Right cardiac atrium (tissue), 5 donors: Measurements from ENCODE around the gene USH1C. TPM values are rescaled to one million over a fixed set of nuclear protein-coding genes. Genes with fewer than 3 reads are reported as not detected.

ENCODE experiments used
- ATAC-seq, 2 donors: fragments of 200-7000 bp; cut with Tn5 transposase; one replicate each; pipeline versions ENCODE4 v1.8.0 to v1.9.1; 2020; ENCODE audit warnings: moderate library complexity in 2 of 2, mild to moderate bottlenecking in 1 of 2
- DNase-seq, 3 donors: peaks; one replicate each; pipeline ENCODE4 v3.0.0-alpha.2; 2020
- H3K27ac ChIP-seq: one replicate; pipeline ENCODE4 v1.5.1; 2013; ENCODE audit warnings: mild to moderate bottlenecking, low read length, control low read depth, moderate library complexity
- H3K27me3 ChIP-seq: one replicate; pipeline ENCODE4 v1.6.1; 2013; ENCODE audit not compliant: control insufficient read depth, insufficient read depth
- H3K4me1 ChIP-seq: one replicate; pipeline ENCODE4 v1.6.1; 2013; ENCODE audit warnings: low read length; ENCODE audit not compliant: control insufficient read depth, insufficient read depth
- H3K4me3 ChIP-seq: one replicate; pipeline ENCODE4 v1.5.1; 2013; ENCODE audit warnings: low read length, control low read depth
- H3K9me3 ChIP-seq: one replicate; pipeline ENCODE4 v1.6.1; 2013; ENCODE audit warnings: low read length; ENCODE audit not compliant: control insufficient read depth
- WGBS: extraction: QIAGEN DNeasy Blood & Tissue Kit; methylation state at CpG from one replicate; pipeline ENCODE4 v1.1.7; 2013; 5-methylcytosine and 5-hydroxymethylcytosine counted together
- intact Hi-C, 4 donors: fragments of 100-400 bp; cut with DNase I; formaldehyde crosslinking; loops; one replicate each; pipeline versions ENCODE4 v1.11.0 to v1.14.0; 2022 to 2023
- polyA plus RNA-seq: library from polyadenylated mRNA; stranded (reverse); fragments of 200-250 nt; gene quantifications from one replicate; pipeline ENCODE4 v1.2.3, GENCODE V29; 2013
- total RNA-seq, 4 donors: library from RNA; stranded (reverse); fragmentation: NEBNext Ultra II Directional; extraction: Animal tissue kit (Norgen Biotek cat#: 25700); gene quantifications; one replicate each; pipeline ENCODE4 v1.2.1, GENCODE V29; 2021
- donor health status: healthy with polysubstance abuse.
- donor health status: DM: no; HTN: yes; CAD: no.
- donor health status: DM: no; HTN: no; CAD: no.
- donor health status: DM: no; HTN: yes; CAD: no; lungs with severe emphysema.
- donor health status: DM: yes; HTN: yes; CAD: no.

The USH1C gene
- total and polyA plus RNA-seq, 5 donors, result 0.16 to 0.61 (median 0.33) TPM; not detected in 1

- H3K4me3 ChIP-seq, result no peak overlapping the region
- H3K9me3 ChIP-seq, result no peaks in the 10 kb centered on the region
- no peak for DNase-seq
- no peaks in the 10 kb centered on the region for H3K27me3 ChIP-seq
- no peak overlapping the region for H3K27ac ChIP-seq
- ATAC-seq, result no peak
- no peaks in the 10 kb centered on the region for H3K4me1 ChIP-seq
- 93% methylated on average over 8 of the region's 8 CpGs for WGBS
- intact Hi-C loops, result no loop called here
These were observed 12.8 kb upstream of the USH1C start for GRCh38 chr11:17556999-17557398.

DNA sequence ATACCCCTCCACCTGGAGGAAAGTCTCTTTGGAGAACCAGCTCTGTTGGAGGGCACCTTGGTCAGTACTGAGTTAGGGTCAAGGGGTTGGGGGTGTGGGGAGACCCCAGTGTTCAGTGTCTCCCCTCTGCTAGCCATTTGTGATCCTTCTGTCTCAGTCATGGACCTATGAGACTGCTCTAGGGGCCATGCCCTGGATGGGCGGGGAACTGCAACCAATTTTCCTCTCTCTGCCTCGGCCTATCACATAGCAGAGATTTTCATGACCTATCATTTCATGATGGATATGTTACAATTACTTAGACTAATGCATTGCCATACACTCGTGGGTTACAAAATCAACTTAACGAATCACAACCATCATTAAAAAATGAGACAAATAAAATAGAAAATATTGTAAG is 10.3 kb upstream of the USH1C start:
- Histone ChIP-seq H3K27ac (no peak overlapping the region), H3K9me3 (no peaks in the 10 kb centered on the region), H3K4me3 (no peak overlapping the region), H3K27me3 (no peaks in the 10 kb centered on the region), H3K4me1 (no peaks in the 10 kb centered on the region)
- no peak for ATAC-seq
- WGBS, result 89% methylated on average over 4 of the region's 4 CpGs
- no peak for DNase-seq
- intact Hi-C loops, result no loop called here

- DNase-seq (no peak), ATAC-seq (no peak)
- Histone ChIP-seq H3K27ac (no peak overlapping the region), H3K27me3 (no peaks in the 10 kb centered on the region), H3K9me3 (no peaks in the 10 kb centered on the region), H3K4me1 (no peaks in the 10 kb centered on the region), H3K4me3 (no peak overlapping the region)
- intact Hi-C loops, result no loop called here
- 87% methylated on average over 7 of the region's 7 CpGs for WGBS
These were observed 9.0 kb upstream of the USH1C start for GRCh38 chr11:17553249-17553546.

DNA sequence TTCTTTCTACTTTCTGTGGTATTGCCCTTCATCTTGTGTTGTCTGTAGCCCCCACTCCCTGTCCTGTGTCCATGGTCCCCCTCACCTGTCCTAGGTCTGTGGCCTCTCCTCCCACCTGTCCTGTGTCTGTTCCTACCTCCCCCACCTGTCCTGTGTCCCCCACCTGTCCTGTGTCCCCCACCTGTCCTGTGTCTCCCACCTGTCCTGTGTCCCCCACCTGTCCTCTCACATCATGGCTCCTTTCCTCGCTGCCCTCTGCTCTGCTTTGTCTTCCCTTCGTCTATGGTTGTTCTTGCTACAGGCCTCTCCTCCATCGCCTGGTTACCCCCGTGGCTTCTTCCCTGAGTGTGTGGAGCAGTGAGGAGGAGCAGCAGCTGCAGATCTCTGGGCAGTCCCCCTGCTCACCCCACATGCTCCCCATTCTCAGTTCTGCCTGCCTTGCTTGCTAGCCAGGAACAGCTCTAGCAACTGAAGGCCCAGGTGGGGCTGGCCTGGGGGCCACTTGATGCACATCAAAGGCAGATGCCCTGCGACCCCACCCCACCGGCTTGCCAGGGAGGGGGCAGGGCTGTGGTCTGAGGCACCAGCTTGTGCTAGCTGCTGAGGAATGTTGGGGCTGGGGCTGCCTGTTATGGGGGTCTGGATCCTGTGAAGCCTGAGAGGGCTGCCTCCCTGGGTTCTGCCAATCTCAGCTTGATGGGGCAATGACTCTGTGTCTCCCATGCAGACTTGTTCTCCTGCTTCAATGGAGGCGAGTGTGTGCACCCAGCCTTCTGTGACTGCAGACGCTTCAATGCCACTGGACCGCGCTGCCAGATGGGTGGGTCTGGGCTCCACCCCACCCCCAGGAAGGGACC is 8.4 kb upstream of the USH1C start:
- DNase-seq, result no peak
- intact Hi-C loops, result no loop called here
- peak in 1 of 2 donors; percentile 51 for ATAC-seq

DNA sequence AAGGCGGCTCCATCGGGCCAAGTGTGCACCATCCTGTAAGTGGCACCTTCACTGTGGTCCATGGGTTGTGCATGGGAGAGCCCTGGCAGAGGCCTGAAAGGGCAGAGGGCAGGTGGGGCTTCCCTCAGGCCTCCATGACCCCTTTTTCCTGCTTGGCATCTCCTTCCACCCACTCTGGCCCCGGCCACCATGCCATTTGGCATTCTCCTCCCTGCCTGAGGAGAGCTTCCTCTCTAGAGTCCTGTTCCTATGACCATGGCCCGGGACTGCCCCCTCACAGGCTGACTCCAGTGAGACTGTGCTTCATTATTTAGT is 7.8 kb upstream of the USH1C start:
- intact Hi-C loops, result no loop called here
- H3K27ac ChIP-seq, result no peak overlapping the region
- H3K4me3 ChIP-seq, result no peak overlapping the region
- ATAC-seq (no peak), DNase-seq (no peak)
- no peaks in the 10 kb centered on the region for H3K9me3 ChIP-seq
- no peaks in the 10 kb centered on the region for H3K4me1 ChIP-seq
- H3K27me3 ChIP-seq, result no peaks in the 10 kb centered on the region
- WGBS, result 83% methylated on average over 4 of the region's 4 CpGs

More for the DNA sequence above, 8.4 kb upstream of the USH1C start:
- no peaks in the 10 kb centered on the region for H3K9me3 ChIP-seq
- no peak overlapping the region for H3K4me3 ChIP-seq
- H3K27me3 ChIP-seq, result no peaks in the 10 kb centered on the region
- WGBS, result 84% methylated on average over 10 of the region's 10 CpGs
- no peak overlapping the region for H3K27ac ChIP-seq
- no peaks in the 10 kb centered on the region for H3K4me1 ChIP-seq

- H3K9me3 ChIP-seq, result no peaks in the 10 kb centered on the region
- intact Hi-C loops, result no loop called here
- no peaks in the 10 kb centered on the region for H3K27me3 ChIP-seq
- WGBS, result 66% methylated on average over 7 of the region's 7 CpGs
- ATAC-seq (no peak), DNase-seq (no peak)
- no peak overlapping the region for H3K4me3 ChIP-seq
- H3K27ac ChIP-seq, result no peak overlapping the region
- H3K4me1 ChIP-seq, result no peaks in the 10 kb centered on the region
These were observed 7.3 kb upstream of the USH1C start for GRCh38 chr11:17551347-17552040.

GRCh38 chr11:17550450-17551346 is 6.5 kb upstream of the USH1C start:
- intact Hi-C loops, result no loop called here
- WGBS, result 60% methylated on average over 12 of the region's 12 CpGs
- DNase-seq (no peak), ATAC-seq (no peak)
- no peaks in the 10 kb centered on the region for H3K9me3 ChIP-seq
- H3K4me3 ChIP-seq, result no peak overlapping the region
- no peak overlapping the region for H3K27ac ChIP-seq
- H3K4me1 ChIP-seq, result no peaks in the 10 kb centered on the region
- H3K27me3 ChIP-seq, result no peaks in the 10 kb centered on the region

- DNase-seq (no peak), ATAC-seq (no peak)
- Histone ChIP-seq H3K4me3 (no peak overlapping the region), H3K9me3 (no peaks in the 10 kb centered on the region), H3K4me1 (no peaks in the 10 kb centered on the region), H3K27ac (no peak overlapping the region), H3K27me3 (no peaks in the 10 kb centered on the region)
- WGBS, result 79% methylated on average over 6 of the region's 6 CpGs
- intact Hi-C loops, result no loop called here
These were observed 4.2 kb upstream of the USH1C start for GRCh38 chr11:17548444-17548843.

DNA sequence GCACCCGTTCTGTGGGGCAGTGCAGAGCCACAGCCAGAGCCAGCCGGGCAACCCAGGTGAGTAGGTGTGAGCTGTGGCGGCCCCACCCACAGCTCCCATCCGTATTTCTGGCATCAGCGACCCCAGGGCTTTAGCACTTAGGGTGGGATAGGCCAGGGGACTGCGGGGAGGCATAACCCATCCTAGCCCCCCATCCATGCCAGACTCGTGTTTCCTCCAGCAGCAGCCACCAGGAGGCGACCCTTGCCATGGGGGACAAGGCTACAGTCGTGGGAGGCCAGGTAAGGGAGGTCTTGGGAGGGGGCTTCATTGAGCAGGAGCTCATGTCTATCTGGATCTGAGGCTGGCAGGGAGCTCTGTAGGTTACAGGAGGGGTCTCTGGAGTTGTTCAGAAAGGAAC is 3.7 kb upstream of the USH1C start:
- Histone ChIP-seq H3K27ac (no peak overlapping the region), H3K9me3 (no peaks in the 10 kb centered on the region), H3K4me1 (no peaks in the 10 kb centered on the region), H3K4me3 (no peak overlapping the region), H3K27me3 (no peaks in the 10 kb centered on the region)
- intact Hi-C loops, result no loop called here
- ATAC-seq (no peak), DNase-seq (no peak)
- WGBS, result 62% methylated on average over 9 of the region's 9 CpGs

- WGBS, result 12% methylated on average over 20 of the region's 20 CpGs
- no peaks in the 10 kb centered on the region for H3K27me3 ChIP-seq
- H3K4me1 ChIP-seq, result no peaks in the 10 kb centered on the region
- ATAC-seq (no peak), DNase-seq (no peak)
- intact Hi-C loops, result no loop called here
- H3K9me3 ChIP-seq, result no peaks in the 10 kb centered on the region
- no peak within 1 kb of the TSS for H3K4me3 ChIP-seq
- no peak within 1 kb of the TSS for H3K27ac ChIP-seq
These were observed 2.9 kb upstream of the USH1C start, which contains the start of gene OTOG for GRCh38 chr11:17547051-17547577. Gene OTOG (plus strand): TSS chr11:17547259. CDS start chr11:17547373, 114 bp downstream.

DNA sequence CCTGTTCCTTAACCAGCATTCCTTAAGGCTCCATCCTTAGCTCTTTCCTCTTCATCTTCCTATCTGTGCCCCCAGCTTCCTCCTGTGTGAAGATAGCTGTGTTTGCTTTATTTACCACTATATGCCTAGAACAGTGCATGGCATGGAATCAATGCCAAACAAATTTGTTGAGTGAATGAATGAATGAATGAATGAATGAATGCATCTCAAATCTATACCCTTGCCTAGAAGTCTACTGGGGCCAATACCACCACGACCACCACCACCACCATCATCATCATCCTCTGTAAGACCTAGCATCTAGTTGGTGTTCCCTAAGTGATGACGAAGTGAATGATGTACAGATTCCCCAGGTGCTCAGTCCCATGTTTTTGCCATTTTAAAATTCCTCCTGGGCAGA is 2.0 kb upstream of the USH1C start:
- ATAC-seq, result no peak
- no peak overlapping the region for H3K27ac ChIP-seq
- H3K27me3 ChIP-seq, result no peaks in the 10 kb centered on the region
- no peak overlapping the region for H3K4me3 ChIP-seq
- no peaks in the 10 kb centered on the region for H3K4me1 ChIP-seq
- 87% methylated on average over 2 of the region's 2 CpGs for WGBS
- no peak for DNase-seq
- H3K9me3 ChIP-seq, result no peaks in the 10 kb centered on the region
- intact Hi-C loops, result no loop called here
